Measurements from ENCODE around the gene FNDC3B. TPM values are rescaled to one million over a fixed set of nuclear protein-coding genes. Genes with fewer than 3 reads are reported as not detected.

The FNDC3B gene
- total and polyA plus RNA-seq, 4 donors, result 13.3 to 175 (median 100) TPM

GRCh38 chr3:172082820-172083513 lies 43.6 kb downstream of the FNDC3B start:
- no peaks in the 10 kb centered on the region for H3K27me3 ChIP-seq (ENCODE audit: control insufficient read depth in 3 of 3, insufficient read depth in 3 of 3, low read length in 2 of 3)
- H3K36me3 ChIP-seq (ENCODE audit: control insufficient read depth in 4 of 4, insufficient read depth in 4 of 4, low read length in 4 of 4), result peaks cover 0 to 10% (median 4%) of the 10 kb centered on the region in 4 donors
- ATAC-seq (ENCODE audit: insufficient read depth, low FRiP score) (no peak), DNase-seq (no peak)
- WGBS, 2 donors, result 96 to 97% methylated on average over 5 of the region's 5 CpGs
- H3K4me1 ChIP-seq (ENCODE audit: control insufficient read depth in 5 of 5, insufficient read depth in 5 of 5, low read length in 5 of 5), result peaks cover 0 to 39% (median 4%) of the 10 kb centered on the region in 5 donors
- no peaks in the 10 kb centered on the region for H3K9me3 ChIP-seq (ENCODE audit: control insufficient read depth in 4 of 4, insufficient read depth in 3 of 4, low read length in 3 of 4)
- H3K9ac ChIP-seq (ENCODE audit: insufficient read depth in 1 of 2, low read length in 2 of 2), result no peak overlapping the region
- H3K27ac ChIP-seq (ENCODE audit: low read depth in 1 of 2, low read length in 1 of 2), result peak overlapping the region in 1 of 2 donors; percentile 93
- TF ChIP-seq, protein P1, sequence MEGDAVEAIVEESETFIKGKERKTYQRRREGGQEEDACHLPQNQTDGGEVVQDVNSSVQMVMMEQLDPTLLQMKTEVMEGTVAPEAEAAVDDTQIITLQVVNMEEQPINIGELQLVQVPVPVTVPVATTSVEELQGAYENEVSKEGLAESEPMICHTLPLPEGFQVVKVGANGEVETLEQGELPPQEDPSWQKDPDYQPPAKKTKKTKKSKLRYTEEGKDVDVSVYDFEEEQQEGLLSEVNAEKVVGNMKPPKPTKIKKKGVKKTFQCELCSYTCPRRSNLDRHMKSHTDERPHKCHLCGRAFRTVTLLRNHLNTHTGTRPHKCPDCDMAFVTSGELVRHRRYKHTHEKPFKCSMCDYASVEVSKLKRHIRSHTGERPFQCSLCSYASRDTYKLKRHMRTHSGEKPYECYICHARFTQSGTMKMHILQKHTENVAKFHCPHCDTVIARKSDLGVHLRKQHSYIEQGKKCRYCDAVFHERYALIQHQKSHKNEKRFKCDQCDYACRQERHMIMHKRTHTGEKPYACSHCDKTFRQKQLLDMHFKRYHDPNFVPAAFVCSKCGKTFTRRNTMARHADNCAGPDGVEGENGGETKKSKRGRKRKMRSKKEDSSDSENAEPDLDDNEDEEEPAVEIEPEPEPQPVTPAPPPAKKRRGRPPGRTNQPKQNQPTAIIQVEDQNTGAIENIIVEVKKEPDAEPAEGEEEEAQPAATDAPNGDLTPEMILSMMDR (IDR thresholded peaks at IDR 0.05; ENCODE audit: control extremely low read depth, extremely low read depth), result no peak
- H3K4me3 ChIP-seq, result no peak overlapping the region

DNA sequence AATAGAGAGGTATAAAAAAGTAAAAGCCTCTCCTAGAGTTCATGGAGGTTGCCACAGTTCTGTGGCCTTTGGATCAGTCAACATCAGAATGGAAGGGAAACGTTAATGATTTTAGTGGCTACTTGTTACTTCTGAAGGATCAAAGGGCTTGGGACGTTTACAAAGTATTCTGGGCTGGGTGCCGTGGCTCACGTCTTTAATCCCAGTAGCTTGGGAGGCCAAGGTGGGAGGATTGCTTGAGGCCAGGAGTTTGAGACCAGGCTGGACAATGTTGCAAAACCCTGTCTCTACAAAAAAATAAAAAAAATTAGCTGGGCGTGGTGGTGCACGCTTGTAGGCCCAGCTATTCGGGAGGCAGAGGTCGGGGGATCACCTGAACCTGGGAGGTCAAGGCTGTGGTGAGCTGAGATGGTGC lies 44.6 kb downstream of the FNDC3B start:
- Histone ChIP-seq H3K4me3 (no peak overlapping the region), H3K9me3 (ENCODE audit: control insufficient read depth in 4 of 4, insufficient read depth in 3 of 4, low read length in 3 of 4) (no peaks in the 10 kb centered on the region), H3K9ac (ENCODE audit: insufficient read depth in 1 of 2, low read length in 2 of 2) (no peak overlapping the region), H3K27me3 (ENCODE audit: control insufficient read depth in 3 of 3, insufficient read depth in 3 of 3, low read length in 2 of 3) (no peaks in the 10 kb centered on the region), H3K36me3 (ENCODE audit: control insufficient read depth in 4 of 4, insufficient read depth in 4 of 4, low read length in 4 of 4) (peaks cover 0 to 10% (median 3%) of the 10 kb centered on the region in 4 donors), H3K27ac (ENCODE audit: low read depth in 1 of 2, low read length in 1 of 2) (no peak overlapping the region), H3K4me1 (ENCODE audit: control insufficient read depth in 5 of 5, insufficient read depth in 5 of 5, low read length in 5 of 5) (peaks cover 0 to 37% (median 4%) of the 10 kb centered on the region in 5 donors)
- TF ChIP-seq, protein P1 (IDR thresholded peaks at IDR 0.05; ENCODE audit: control extremely low read depth, extremely low read depth), result no peak
- ATAC-seq (ENCODE audit: insufficient read depth, low FRiP score) (no peak), DNase-seq (no peak)
- WGBS, 2 donors, result 94 to 96% methylated on average over 8 of the region's 8 CpGs

DNA sequence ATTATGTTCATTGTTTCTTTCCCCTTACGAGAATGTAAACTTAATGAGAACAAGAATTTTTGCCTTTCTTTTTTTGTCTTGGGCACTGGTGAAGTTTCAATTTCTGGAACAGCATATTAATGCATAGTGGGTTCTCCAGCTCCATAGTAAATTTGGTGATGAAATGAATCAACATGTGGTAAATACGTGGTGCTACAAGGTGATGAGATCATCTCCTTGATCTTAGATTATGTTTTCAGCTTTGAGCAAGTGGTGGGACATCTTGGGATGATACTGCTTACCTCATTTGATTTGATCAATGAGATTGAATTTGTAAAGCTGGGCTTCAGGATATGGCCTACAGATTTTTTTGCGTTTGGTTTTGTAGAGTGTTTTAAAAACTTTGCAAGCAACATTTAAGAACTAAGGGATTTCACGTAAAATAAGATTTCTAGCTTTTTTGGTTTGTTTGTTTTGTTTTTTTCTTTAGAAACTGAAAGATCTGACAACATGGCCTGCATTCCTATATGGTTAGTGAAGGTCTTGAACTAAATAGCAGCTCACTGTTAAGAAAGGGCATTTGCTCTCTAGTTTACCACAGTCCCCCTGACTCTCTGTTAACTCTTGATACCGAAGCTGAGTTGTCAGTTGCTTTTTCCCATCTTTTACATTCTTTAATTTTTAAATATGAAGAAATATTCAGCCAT lies 45.6 kb downstream of the FNDC3B start:
- ATAC-seq (ENCODE audit: insufficient read depth, low FRiP score) (no peak), DNase-seq (no peak)
- TF ChIP-seq, protein P1 (IDR thresholded peaks at IDR 0.05; ENCODE audit: control extremely low read depth, extremely low read depth), result no peak
- no peak overlapping the region for H3K4me3 ChIP-seq
- H3K9ac ChIP-seq (ENCODE audit: insufficient read depth in 1 of 2, low read length in 2 of 2), result no peak overlapping the region
- no peaks in the 10 kb centered on the region for H3K27me3 ChIP-seq (ENCODE audit: control insufficient read depth in 3 of 3, insufficient read depth in 3 of 3, low read length in 2 of 3)
- no peak overlapping the region for H3K27ac ChIP-seq (ENCODE audit: low read depth in 1 of 2, low read length in 1 of 2)
- H3K36me3 ChIP-seq (ENCODE audit: control insufficient read depth in 4 of 4, insufficient read depth in 4 of 4, low read length in 4 of 4), result peaks cover 0 to 8% (median 3%) of the 10 kb centered on the region in 4 donors
- WGBS, 2 donors, result 85 to 87% methylated on average over 5 of the region's 5 CpGs
- no peaks in the 10 kb centered on the region for H3K9me3 ChIP-seq (ENCODE audit: control insufficient read depth in 4 of 4, insufficient read depth in 3 of 4, low read length in 3 of 4)
- peaks cover 3 to 33% (median 4%) of the 10 kb centered on the region in 5 donors for H3K4me1 ChIP-seq (ENCODE audit: control insufficient read depth in 5 of 5, insufficient read depth in 5 of 5, low read length in 5 of 5)

Measured in lung (tissue), 12 donors.